HCT116 (cell line): ENCODE measurements around the gene ZNF213. TPM values are rescaled to one million over a fixed set of nuclear protein-coding genes. Genes with fewer than 3 reads are reported as not detected.
A peak's percentile ranks its signal among the peaks of the same experiment; 100 is the strongest.

ENCODE experiments used
- ATAC-seq: fragments of 200-7000 bp; cut with Tn5 transposase; 2 replicates; pipeline ENCODE4 v1.9.1; 2020; ENCODE audit warnings: mild to moderate bottlenecking, moderate library complexity
- BruUV-seq: library from RNA; stranded (reverse); fragments of 400-500 nt; replicated peaks from 2 replicates; lab custom pipeline; 2021; lab: Mats Ljungman, UMichigan
- CTCF ChIA-PET: fragments of 300-600 bp; sonication (Branson Sonifier 250); formaldehyde crosslinking; loops from one replicate; lab custom pipeline; 2021; ENCODE audit warnings: antibody characterized with exemption; lab: Charles Lee
- POLR2A ChIA-PET: fragments of 300-600, 350-600 bp; sonication (Branson Sonifier 250); formaldehyde crosslinking; loops from one replicate; lab custom pipeline; 2021; ENCODE audit warnings: antibody characterized with exemption; lab: Charles Lee
- RAD21 ChIA-PET, 2 experiments: fragments of 300-600 bp; sonication (Branson Sonifier 250); formaldehyde crosslinking; loops; one replicate each; lab custom pipeline; 2023; ENCODE audit warnings: low total read pairs in 2 of 2; ENCODE audit not compliant: uncharacterized antibody in 2 of 2, unreplicated experiment in 2 of 2, low non-redundant PET in 1 of 2; lab: Charles Lee
- DNase-seq: peaks from one replicate; pipeline ENCODE4 v3.0.0-alpha.2; 2010; ENCODE audit warnings: low read depth, low spot score
- H2AFZ ChIP-seq: fragments of 200-600 bp; shearing (Covaris generic), sonication (generic); 2 replicates; pipeline ENCODE4 v1.6.1; 2017; ENCODE audit warnings: low read depth, mixed run types, mixed read lengths, antibody characterized with exemption, low read length; ENCODE audit not compliant: poor library complexity, severe bottlenecking
- H3K27ac ChIP-seq: 2 replicates; pipeline ENCODE4 v1.5.1; 2012; ENCODE audit warnings: low read depth, low read length
- H3K27me3 ChIP-seq: fragments of 200-600 bp; sonication (generic); 2 replicates; pipeline ENCODE4 v1.6.1; 2016; ENCODE audit warnings: mixed run types, low read length, mixed read lengths; ENCODE audit not compliant: insufficient read depth
- H3K36me3 ChIP-seq, 2 experiments: fragments of 200-500 bp in 1 of 2; fragments of 200-600 bp in 1 of 2; sonication (Bioruptor generic) in 1 of 2; sonication (generic) in 1 of 2; 2 replicates each; pipeline versions ENCODE4 v1.5.1 to v1.6.1; 2014 to 2016; ENCODE audit warnings: low read length in 2 of 2, inconsistent platforms in 1 of 2, mixed read lengths in 1 of 2, mixed run types in 1 of 2; ENCODE audit not compliant: insufficient read depth in 2 of 2, control insufficient read depth in 1 of 2
- H3K4me1 ChIP-seq, 2 experiments: fragments of 200-600 bp in 1 of 2; sonication (generic) in 1 of 2; 2 replicates each; pipeline versions ENCODE4 v1.5.1 to v1.6.1; 2012 to 2017; ENCODE audit warnings: low read length in 2 of 2, inconsistent platforms in 1 of 2, mild to moderate bottlenecking in 1 of 2, mixed read lengths in 1 of 2, mixed run types in 1 of 2, moderate library complexity in 1 of 2; ENCODE audit not compliant: insufficient read depth in 2 of 2, control insufficient read depth in 1 of 2
- H3K4me2 ChIP-seq: fragments of 200-600 bp; sonication (generic); 2 replicates; pipeline ENCODE4 v1.6.1; 2017; ENCODE audit warnings: mixed run types, low read length, mixed read lengths
- H3K4me3 ChIP-seq, 2 experiments: fragments of 200-600 bp in 1 of 2; sonication (generic) in 1 of 2; replicated peaks in 1 of 2; 2 replicates each; pipeline ENCODE4 v1.5.1; 2011 to 2016; ENCODE audit warnings: low read length in 2 of 2, control low read depth in 1 of 2, low read depth in 1 of 2, mild to moderate bottlenecking in 1 of 2, mixed read lengths in 1 of 2, mixed run types in 1 of 2
- H3K79me2 ChIP-seq: fragments of 200-600 bp; sonication (generic); 2 replicates; pipeline ENCODE4 v1.6.1; 2017; ENCODE audit warnings: mild to moderate bottlenecking, mixed run types, low read length, moderate library complexity, mixed read lengths; ENCODE audit not compliant: insufficient read depth
- H3K9ac ChIP-seq: fragments of 200-600 bp; sonication (generic); 2 replicates; pipeline ENCODE4 v1.6.1; 2016; ENCODE audit warnings: low read length, mixed read lengths
- H3K9me2 ChIP-seq: fragments of 200-600 bp; sonication (generic), shearing (Covaris generic); 2 replicates; pipeline ENCODE4 v1.6.1; 2017; ENCODE audit warnings: mixed run types, mild to moderate bottlenecking, moderate library complexity; ENCODE audit not compliant: insufficient read depth
- H3K9me3 ChIP-seq, 2 experiments: fragments of 200-500 bp in 1 of 2; fragments of 200-600 bp in 1 of 2; sonication (Bioruptor generic) in 1 of 2; sonication (generic) in 1 of 2; 2 replicates each; pipeline ENCODE4 v1.6.1; 2014 to 2017; ENCODE audit warnings: low read length in 2 of 2, mixed read lengths in 2 of 2, inconsistent platforms in 1 of 2, low read depth in 1 of 2, mild to moderate bottlenecking in 1 of 2, mixed run types in 1 of 2, moderate library complexity in 1 of 2; ENCODE audit not compliant: control insufficient read depth in 1 of 2, insufficient read depth in 1 of 2
- H4K20me1 ChIP-seq: fragments of 200-600 bp; sonication (generic), shearing (Covaris generic); 2 replicates; pipeline ENCODE4 v1.6.1; 2017; ENCODE audit warnings: mixed run types, mild to moderate bottlenecking, moderate library complexity; ENCODE audit not compliant: insufficient read depth
- ATF3 ChIP-seq: IDR thresholded peaks from 2 replicates; pipeline ENCODE4 v1.6.1; 2012
- CBX3 ChIP-seq: IDR thresholded peaks from 2 replicates; pipeline ENCODE4 v1.6.1; 2012; ENCODE audit warnings: low read depth
- EGR1 ChIP-seq: IDR thresholded peaks from 2 replicates; pipeline ENCODE4 v1.6.1; 2012; ENCODE audit warnings: low read depth
- ELF1 ChIP-seq: IDR thresholded peaks from 2 replicates; pipeline ENCODE4 v1.6.1; 2012; ENCODE audit warnings: low read depth, borderline replicate concordance
- EZH2phosphoT487 ChIP-seq: fragments of 200-600 bp; IDR thresholded peaks from 2 replicates; pipeline ENCODE4 v1.6.1; 2018; ENCODE audit warnings: antibody characterized with exemption, borderline replicate concordance
- POLR2A ChIP-seq: IDR thresholded peaks from 2 replicates; pipeline ENCODE4 v1.7.0; 2011; ENCODE audit warnings: borderline replicate concordance; ENCODE audit not compliant: insufficient read depth, insufficient read length; ENCODE audit errors: extremely low read depth
- POLR2AphosphoS5 ChIP-seq: IDR thresholded peaks from 2 replicates; pipeline ENCODE4 v1.6.1; 2011; ENCODE audit warnings: mild to moderate bottlenecking, low read depth, low read length, moderate library complexity
- RAD21 ChIP-seq: IDR thresholded peaks from 2 replicates; pipeline ENCODE4 v1.6.1; 2012; ENCODE audit warnings: low read depth, mild to moderate bottlenecking
- TCF7L2 ChIP-seq: IDR thresholded peaks from 2 replicates; pipeline ENCODE4 v1.7.0; 2011; ENCODE audit warnings: borderline replicate concordance, inconsistent platforms; ENCODE audit not compliant: insufficient read depth, insufficient read length; ENCODE audit errors: extremely low read depth
- YY1 ChIP-seq: IDR thresholded peaks from 2 replicates; pipeline ENCODE4 v1.6.1; 2011; ENCODE audit warnings: low read length, low read depth, moderate library complexity, mild to moderate bottlenecking; ENCODE audit not compliant: insufficient replicate concordance; ENCODE audit errors: extremely low read depth
- intact Hi-C: fragments of 100-400 bp; cut with micrococcal nuclease; formaldehyde crosslinking; loops from 2 replicates; pipeline ENCODE4 v1.10.0; 2022
- total RNA-seq: library from RNA; stranded (reverse); gene quantifications from one replicate; pipeline ENCODE4 v1.2.1, GENCODE V29; 2021; ENCODE audit not compliant: unreplicated experiment
- TF ChIP-seq, protein P1 (sequence below): IDR thresholded peaks from 2 replicates; pipeline ENCODE4 v1.6.1; 2012
- TF ChIP-seq, protein P2 (sequence below): IDR thresholded peaks from 2 replicates; pipeline ENCODE4 v1.6.1; 2012; ENCODE audit warnings: low read depth
- TF ChIP-seq, protein P3 (sequence below): IDR thresholded peaks from 2 replicates; pipeline ENCODE4 v1.6.1; 2011; ENCODE audit warnings: mild to moderate bottlenecking, low read length, moderate library complexity; ENCODE audit not compliant: insufficient replicate concordance; ENCODE audit errors: extremely low read depth

Gene ZNF213
- total RNA-seq, 1 experiment from 2014 or later = 11.0 TPM

DNA sequence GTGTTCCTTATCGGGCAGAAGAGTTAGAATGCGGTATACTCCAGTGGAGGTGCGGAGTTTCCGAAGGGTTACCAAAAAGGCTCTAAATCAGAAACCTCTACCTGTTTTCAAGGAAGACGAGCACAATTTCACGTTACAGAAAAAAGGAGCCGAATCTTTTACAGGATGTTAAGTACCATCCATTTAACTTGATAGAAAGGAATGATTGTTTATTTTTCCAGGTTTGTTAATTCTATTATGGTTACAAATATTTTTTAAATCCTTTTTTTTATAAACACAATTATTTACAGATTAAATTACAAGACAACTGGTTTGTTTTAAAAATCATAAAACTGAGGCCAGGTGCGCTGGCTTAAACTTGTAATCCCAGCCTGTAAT lies 18.2 kb downstream of the ZNF213 start:
- TF ChIP-seq ATF3 (no peak), ELF1 (no peak), EZH2phosphoT487 (no peak), RAD21 (no peak)
- TF ChIP-seq, protein P1, sequence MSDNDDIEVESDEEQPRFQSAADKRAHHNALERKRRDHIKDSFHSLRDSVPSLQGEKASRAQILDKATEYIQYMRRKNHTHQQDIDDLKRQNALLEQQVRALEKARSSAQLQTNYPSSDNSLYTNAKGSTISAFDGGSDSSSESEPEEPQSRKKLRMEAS = no peak
- H4K20me1 ChIP-seq = no peaks in the 10 kb centered on the region
- H3K4me2 ChIP-seq = peak overlapping the region; percentile 86
- CTCF ChIA-PET = interaction anchor here (0.9 to 4.0 kb wide), 4 partner anchors 13 to 24 kb away, joined by 3 to 41 read pairs (median 4); partner anchors contain the start of gene ZNF213
- no peaks in the 10 kb centered on the region for H3K27me3 ChIP-seq
- H3K9ac ChIP-seq = no peak overlapping the region
- H2AFZ ChIP-seq = no peak overlapping the region
- RAD21 ChIA-PET = no interaction called here
- no peaks in the 10 kb centered on the region for H3K79me2 ChIP-seq
- POLR2A ChIA-PET = interaction anchor here (0.9 kb wide), 1 partner anchor 132 kb away, joined by 3 read pairs; no protein-coding TSS in a partner anchor
- peaks cover 11 to 51% of the 10 kb centered on the region in 2 experiments for H3K4me1 ChIP-seq
- BruUV-seq = no TSS peak
- H3K9me2 ChIP-seq = no peaks in the 10 kb centered on the region
- H3K4me3 ChIP-seq = no peak overlapping the region
- DNase-seq (no peak), ATAC-seq (no peak)
- H3K36me3 ChIP-seq = no peaks in the 10 kb centered on the region
- no peak overlapping the region for H3K27ac ChIP-seq
- no peaks in the 10 kb centered on the region for H3K9me3 ChIP-seq
- intact Hi-C loops = loop anchor here (5.0 kb wide), 1 partner anchor 34 kb away; the partner anchor contains the start of gene OR1F1

- no peaks in the 10 kb centered on the region for H4K20me1 ChIP-seq
- DNase-seq = no peak
- no peak overlapping the region for H2AFZ ChIP-seq
- no peaks in the 10 kb centered on the region for H3K9me3 ChIP-seq
- BruUV-seq = no TSS peak
- H3K9ac ChIP-seq = no peak overlapping the region
- H3K4me1 ChIP-seq = peaks cover 6 to 52% of the 10 kb centered on the region in 2 experiments; a peak in 3 of 4 replicates
- no peak for ATAC-seq
- no peaks in the 10 kb centered on the region for H3K79me2 ChIP-seq
- CTCF ChIA-PET = no interaction called here
- no peak overlapping the region for H3K4me2 ChIP-seq
- intact Hi-C loops = no loop called here
- H3K4me3 ChIP-seq = no peak overlapping the region
- H3K27ac ChIP-seq = no peak overlapping the region
- RAD21 ChIA-PET = no interaction called here
- POLR2A ChIA-PET = no interaction called here
- H3K27me3 ChIP-seq = no peaks in the 10 kb centered on the region
- H3K36me3 ChIP-seq = no peaks in the 10 kb centered on the region
- H3K9me2 ChIP-seq = no peaks in the 10 kb centered on the region
- TF ChIP-seq YY1 (no peak), CBX3 (no peak), POLR2A (no peak), POLR2AphosphoS5 (no peak), TCF7L2 (no peak), EGR1 (no peak)
- TF ChIP-seq, protein P2, sequence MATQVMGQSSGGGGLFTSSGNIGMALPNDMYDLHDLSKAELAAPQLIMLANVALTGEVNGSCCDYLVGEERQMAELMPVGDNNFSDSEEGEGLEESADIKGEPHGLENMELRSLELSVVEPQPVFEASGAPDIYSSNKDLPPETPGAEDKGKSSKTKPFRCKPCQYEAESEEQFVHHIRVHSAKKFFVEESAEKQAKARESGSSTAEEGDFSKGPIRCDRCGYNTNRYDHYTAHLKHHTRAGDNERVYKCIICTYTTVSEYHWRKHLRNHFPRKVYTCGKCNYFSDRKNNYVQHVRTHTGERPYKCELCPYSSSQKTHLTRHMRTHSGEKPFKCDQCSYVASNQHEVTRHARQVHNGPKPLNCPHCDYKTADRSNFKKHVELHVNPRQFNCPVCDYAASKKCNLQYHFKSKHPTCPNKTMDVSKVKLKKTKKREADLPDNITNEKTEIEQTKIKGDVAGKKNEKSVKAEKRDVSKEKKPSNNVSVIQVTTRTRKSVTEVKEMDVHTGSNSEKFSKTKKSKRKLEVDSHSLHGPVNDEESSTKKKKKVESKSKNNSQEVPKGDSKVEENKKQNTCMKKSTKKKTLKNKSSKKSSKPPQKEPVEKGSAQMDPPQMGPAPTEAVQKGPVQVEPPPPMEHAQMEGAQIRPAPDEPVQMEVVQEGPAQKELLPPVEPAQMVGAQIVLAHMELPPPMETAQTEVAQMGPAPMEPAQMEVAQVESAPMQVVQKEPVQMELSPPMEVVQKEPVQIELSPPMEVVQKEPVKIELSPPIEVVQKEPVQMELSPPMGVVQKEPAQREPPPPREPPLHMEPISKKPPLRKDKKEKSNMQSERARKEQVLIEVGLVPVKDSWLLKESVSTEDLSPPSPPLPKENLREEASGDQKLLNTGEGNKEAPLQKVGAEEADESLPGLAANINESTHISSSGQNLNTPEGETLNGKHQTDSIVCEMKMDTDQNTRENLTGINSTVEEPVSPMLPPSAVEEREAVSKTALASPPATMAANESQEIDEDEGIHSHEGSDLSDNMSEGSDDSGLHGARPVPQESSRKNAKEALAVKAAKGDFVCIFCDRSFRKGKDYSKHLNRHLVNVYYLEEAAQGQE = no peak
- TF ChIP-seq, protein P3, sequence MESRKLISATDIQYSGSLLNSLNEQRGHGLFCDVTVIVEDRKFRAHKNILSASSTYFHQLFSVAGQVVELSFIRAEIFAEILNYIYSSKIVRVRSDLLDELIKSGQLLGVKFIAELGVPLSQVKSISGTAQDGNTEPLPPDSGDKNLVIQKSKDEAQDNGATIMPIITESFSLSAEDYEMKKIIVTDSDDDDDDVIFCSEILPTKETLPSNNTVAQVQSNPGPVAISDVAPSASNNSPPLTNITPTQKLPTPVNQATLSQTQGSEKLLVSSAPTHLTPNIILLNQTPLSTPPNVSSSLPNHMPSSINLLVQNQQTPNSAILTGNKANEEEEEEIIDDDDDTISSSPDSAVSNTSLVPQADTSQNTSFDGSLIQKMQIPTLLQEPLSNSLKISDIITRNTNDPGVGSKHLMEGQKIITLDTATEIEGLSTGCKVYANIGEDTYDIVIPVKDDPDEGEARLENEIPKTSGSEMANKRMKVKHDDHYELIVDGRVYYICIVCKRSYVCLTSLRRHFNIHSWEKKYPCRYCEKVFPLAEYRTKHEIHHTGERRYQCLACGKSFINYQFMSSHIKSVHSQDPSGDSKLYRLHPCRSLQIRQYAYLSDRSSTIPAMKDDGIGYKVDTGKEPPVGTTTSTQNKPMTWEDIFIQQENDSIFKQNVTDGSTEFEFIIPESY = no peak
These were observed 20.4 kb downstream of the ZNF213 start for GRCh38 chr16:3155181-3155580.
